WERI-Rb-1 (cell line): Measurements from ENCODE around the gene ZSCAN5B.
"Not testable (repeated sequence)": the region's sequence is repeated elsewhere in the genome, so short reads cannot be mapped to it uniquely, and the experiment has no call there.

Experiments used
- DNase-seq: peaks from one replicate; pipeline ENCODE4 v3.0.0-alpha.2; 2020
- H3K27ac ChIP-seq: fragments of 250-450 bp; sonication (Bioruptor Pico); 2 replicates; pipeline ENCODE4 v1.5.1; 2020; ENCODE audit warnings: mild to moderate bottlenecking, moderate library complexity
- H3K27me3 ChIP-seq: fragments of 250-450 bp; sonication (Bioruptor Pico); 2 replicates; pipeline ENCODE4 v1.5.1; 2021; ENCODE audit warnings: mild to moderate bottlenecking, low read depth, moderate library complexity; ENCODE audit not compliant: insufficient read depth, severe bottlenecking
- H3K36me3 ChIP-seq: fragments of 250-450 bp; sonication (Bioruptor Pico); 2 replicates; pipeline ENCODE4 v1.5.1; 2020; ENCODE audit warnings: mild to moderate bottlenecking, moderate library complexity
- H3K4me3 ChIP-seq: 2 replicates; pipeline ENCODE4 v1.5.1; 2011; ENCODE audit warnings: low read depth, mild to moderate bottlenecking, control low read depth, low read length
- H3K9me3 ChIP-seq: fragments of 250-450 bp; sonication (Bioruptor Pico); 2 replicates; pipeline ENCODE4 v1.5.1; 2021; ENCODE audit warnings: mild to moderate bottlenecking, moderate library complexity; ENCODE audit not compliant: severe bottlenecking
- TF ChIP-seq, protein P1 (sequence below): IDR thresholded peaks from 2 replicates; pipeline ENCODE4 v1.5.1; 2011; ENCODE audit warnings: low read depth, mild to moderate bottlenecking, control low read depth, inconsistent platforms, low read length

ZSCAN5B gene

DNA sequence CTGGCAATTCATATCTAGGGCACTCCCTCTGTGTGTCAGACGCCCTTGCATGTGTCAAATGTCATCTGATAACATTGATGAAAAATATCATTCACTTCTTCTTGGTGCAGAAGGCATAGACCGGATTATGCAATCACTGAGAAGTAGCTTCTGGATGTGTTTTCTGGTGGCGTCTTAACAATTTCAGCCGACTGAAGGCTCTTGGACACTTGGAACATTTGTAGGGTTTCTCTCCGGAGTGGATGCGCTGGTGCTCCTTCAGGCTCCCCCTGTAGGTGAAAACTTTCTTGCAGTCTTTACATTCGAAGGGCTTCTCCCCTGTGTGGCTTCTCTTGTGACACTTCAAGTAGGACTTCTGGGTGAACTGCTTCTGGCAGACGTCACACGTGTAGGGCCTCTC, 23.9 kb upstream of the ZSCAN5B start:
- TF ChIP-seq, protein P1, sequence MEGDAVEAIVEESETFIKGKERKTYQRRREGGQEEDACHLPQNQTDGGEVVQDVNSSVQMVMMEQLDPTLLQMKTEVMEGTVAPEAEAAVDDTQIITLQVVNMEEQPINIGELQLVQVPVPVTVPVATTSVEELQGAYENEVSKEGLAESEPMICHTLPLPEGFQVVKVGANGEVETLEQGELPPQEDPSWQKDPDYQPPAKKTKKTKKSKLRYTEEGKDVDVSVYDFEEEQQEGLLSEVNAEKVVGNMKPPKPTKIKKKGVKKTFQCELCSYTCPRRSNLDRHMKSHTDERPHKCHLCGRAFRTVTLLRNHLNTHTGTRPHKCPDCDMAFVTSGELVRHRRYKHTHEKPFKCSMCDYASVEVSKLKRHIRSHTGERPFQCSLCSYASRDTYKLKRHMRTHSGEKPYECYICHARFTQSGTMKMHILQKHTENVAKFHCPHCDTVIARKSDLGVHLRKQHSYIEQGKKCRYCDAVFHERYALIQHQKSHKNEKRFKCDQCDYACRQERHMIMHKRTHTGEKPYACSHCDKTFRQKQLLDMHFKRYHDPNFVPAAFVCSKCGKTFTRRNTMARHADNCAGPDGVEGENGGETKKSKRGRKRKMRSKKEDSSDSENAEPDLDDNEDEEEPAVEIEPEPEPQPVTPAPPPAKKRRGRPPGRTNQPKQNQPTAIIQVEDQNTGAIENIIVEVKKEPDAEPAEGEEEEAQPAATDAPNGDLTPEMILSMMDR: peak; percentile 25
- H3K27ac ChIP-seq, H3K4me3 ChIP-seq, H3K9me3 ChIP-seq, H3K36me3 ChIP-seq, H3K27me3 ChIP-seq: not testable (repeated sequence)
- peak; percentile 28 for DNase-seq

DNA sequence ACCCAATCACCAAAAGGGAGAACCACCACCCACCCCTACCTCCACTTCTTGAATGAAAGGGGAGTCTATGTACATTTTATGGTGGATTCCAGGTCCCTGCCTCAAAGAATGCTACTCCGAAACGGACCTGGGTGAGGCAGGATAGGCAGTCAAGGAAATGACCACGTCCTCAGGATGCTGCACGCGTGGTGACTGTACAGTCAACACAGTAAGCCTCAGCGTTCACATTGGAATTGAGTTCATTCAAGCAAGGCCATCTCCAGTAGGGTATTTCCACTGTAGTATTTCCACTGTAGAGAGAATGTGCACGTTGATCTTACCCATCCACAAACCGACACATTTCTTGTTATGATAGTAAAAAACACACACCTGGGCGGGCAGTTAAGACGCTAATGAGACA, 21.4 kb upstream of the ZSCAN5B start:
- DNase-seq: no peak
- H3K27ac ChIP-seq: no peak overlapping the region
- H3K4me3 ChIP-seq: no peak overlapping the region
- H3K36me3 ChIP-seq: no peaks in the 10 kb centered on the region
- TF ChIP-seq, protein P1: no peak
- H3K9me3 ChIP-seq: no peaks in the 10 kb centered on the region
- H3K27me3 ChIP-seq: no peaks in the 10 kb centered on the region

DNA sequence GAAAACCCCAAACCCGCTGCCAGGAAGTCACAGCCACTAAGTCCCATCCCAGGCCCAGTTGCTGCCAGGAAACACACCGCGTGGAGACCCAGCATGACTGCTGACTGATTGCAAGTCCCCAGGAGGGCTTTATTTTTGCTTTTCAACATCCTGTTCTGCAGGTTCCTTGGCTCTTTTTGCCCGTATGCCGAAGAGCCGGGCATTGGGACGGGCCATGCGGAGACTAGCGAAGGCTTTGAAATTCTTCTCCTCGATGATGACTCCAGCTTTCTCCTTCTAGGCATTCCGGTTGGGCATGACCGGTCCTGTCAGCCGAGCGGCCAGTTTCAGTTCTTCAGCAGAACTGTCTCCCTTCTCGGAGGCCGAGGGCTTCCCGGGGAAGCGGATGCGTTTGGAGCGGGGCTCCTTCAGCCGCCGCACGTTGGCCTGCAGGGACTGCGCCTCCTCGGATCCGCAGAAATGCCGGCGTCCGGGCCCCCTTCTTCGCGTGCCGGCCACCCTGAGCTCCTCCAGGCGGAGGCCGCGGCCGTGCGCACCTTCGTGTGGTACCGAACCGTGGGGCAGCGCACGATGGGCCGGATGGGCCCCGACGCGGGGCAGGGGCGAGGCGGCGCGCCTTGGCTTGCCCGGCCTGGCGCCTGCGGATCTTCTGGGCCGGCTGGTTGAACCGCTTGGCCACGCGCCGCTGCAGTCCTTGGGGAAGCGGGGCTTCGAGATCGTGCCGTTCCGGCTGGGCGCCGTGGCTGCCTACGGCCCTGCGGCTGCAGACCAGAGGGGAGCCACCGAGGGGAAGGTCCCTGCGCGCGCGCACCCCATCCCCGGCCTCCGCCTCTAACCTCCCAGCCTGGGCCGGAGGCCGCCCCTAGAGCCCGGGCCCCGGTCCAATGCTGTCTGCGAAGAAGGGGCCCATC, 19.7 kb upstream of the ZSCAN5B start:
- Histone ChIP-seq H3K27me3 (no peaks in the 10 kb centered on the region), H3K4me3 (no peak overlapping the region), H3K36me3 (no peaks in the 10 kb centered on the region), H3K9me3 (no peaks in the 10 kb centered on the region), H3K27ac (no peak overlapping the region)
- no peak for DNase-seq
- TF ChIP-seq, protein P1: no peak

DNA sequence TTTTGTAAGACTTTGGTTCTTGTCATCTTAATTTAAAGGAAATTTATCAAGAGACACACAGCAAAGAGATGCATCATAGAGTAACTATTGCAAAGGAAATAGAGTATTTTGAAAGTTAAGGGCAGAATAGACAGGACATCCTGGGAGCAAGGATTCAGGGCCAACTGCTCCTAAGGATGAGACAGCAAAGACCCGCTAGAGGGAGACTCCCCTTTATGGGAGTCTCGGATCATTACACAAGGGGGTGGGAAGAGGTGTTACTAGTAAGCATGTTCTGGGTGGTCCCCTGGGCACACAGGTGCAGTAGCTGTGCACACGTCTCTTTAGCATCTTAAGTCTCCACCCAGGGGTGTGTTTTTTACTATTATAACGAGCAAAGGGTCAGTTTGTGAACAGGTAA, 14.1 kb upstream of the ZSCAN5B start:
- Histone ChIP-seq H3K27ac (no peak overlapping the region), H3K4me3 (no peak overlapping the region), H3K27me3 (no peaks in the 10 kb centered on the region), H3K36me3 (no peaks in the 10 kb centered on the region), H3K9me3 (no peaks in the 10 kb centered on the region)
- TF ChIP-seq, protein P1: no peak
- DNase-seq: no peak

DNA sequence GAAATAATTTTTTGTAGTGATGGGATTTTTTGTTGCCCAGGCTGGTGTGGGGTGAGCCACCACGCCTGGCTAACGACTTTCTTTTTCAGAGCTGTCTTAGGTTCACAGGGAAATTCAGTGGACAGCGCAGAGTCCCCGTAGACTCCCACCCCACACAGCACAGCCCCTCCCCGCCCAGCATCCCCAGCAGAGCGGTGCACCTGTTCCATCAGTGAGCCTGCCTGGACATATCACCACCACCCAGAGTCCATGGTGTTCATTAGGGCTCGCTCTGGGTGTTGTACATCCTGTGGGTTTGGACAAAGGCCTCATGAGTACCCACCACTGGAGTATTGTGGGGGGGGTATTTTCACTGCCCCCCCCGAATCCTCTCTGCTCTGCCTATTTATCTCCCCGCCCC, 12.5 kb upstream of the ZSCAN5B start:
- DNase-seq, H3K27me3 ChIP-seq, H3K9me3 ChIP-seq, H3K27ac ChIP-seq, H3K4me3 ChIP-seq, H3K36me3 ChIP-seq: not testable (repeated sequence)

DNA sequence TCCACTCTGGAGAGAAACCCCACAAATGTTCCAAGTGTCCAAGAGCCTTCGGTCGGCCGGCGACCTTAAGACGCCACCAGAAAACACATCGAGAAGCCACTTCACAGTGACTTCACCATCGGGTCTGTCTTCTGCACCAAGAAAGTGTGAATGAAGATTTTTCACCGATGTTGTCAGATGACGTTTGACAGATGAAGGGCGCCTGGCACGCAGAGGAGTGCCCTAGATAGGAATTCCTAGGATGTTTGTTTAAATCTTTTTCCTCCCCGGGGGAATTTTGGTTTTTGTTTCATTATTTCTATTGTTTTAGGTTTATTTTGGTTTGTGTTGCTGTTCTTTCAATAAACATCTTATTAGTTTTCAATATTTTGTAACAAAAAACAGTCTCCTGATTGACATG, 11.5 kb upstream of the ZSCAN5B start:
- TF ChIP-seq, protein P1: no peak
- DNase-seq: no peak
- H3K4me3 ChIP-seq: no peak overlapping the region
- H3K36me3 ChIP-seq: no peaks in the 10 kb centered on the region
- no peaks in the 10 kb centered on the region for H3K9me3 ChIP-seq
- H3K27me3 ChIP-seq: no peaks in the 10 kb centered on the region
- no peak overlapping the region for H3K27ac ChIP-seq

DNA sequence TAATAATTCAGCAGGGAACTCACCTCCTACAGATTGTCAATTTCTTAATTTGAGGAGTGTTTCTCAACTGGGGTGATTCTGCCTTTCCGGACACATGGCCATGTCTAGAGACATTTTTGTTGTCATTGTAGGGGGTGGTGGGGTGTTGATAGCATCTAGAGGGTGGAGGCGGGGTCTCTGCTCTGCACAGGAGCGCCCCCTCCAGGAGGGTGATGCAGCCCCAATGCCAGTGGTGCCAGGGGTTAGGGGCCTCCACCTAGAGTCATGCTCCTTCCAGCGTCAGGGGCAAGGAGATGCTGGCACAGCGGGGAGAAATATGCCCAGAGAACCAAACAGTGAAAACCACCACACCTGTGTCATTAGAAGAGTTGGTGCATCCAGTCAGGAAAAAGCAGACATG, 10.0 kb upstream of the ZSCAN5B start:
- not testable (repeated sequence) for DNase-seq, H3K4me3 ChIP-seq, H3K27me3 ChIP-seq, H3K36me3 ChIP-seq, H3K9me3 ChIP-seq, H3K27ac ChIP-seq
